Measurements from ENCODE around the gene CCDC124.

DNA sequence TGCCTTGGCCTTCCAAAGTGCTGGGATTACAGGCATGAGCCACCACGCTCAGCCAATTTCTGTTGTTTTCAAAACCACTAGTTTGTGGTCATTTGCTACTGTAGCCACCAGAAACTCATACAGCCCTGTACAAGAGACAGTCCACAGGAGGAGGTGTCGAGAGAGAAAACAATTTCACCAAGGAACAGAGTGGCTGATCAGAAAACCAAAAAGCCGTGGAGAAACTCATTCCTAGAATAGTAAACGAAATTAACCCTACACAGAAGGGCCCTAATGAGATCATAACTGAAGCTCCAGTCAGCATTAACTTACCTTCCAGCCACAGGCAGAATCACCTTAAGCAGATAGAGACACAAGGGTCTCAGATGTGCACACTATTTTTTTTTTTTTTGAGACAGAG lies 3.8 kb upstream of the CCDC124 start:
- TF ChIP-seq SP1 (IDR thresholded peaks at IDR 0.05) (no peak), FOXK2 (IDR thresholded peaks at IDR 0.05) (no peak), FOXA1 (IDR thresholded peaks at IDR 0.05) (no peak)
